GM23248 (cell line): ENCODE results near the gene CAMK1D. TPM values are rescaled to one million over a fixed set of nuclear protein-coding genes. Genes with fewer than 3 reads are reported as not detected.

ENCODE experiments used
- DNase-seq: peaks from one replicate; pipeline ENCODE4 v3.0.0-alpha.2; 2015
- H2AFZ ChIP-seq: fragments of 200-600 bp; sonication (generic); 2 replicates; pipeline ENCODE4 v1.6.1; 2016; ENCODE audit warnings: antibody characterized with exemption
- H3F3A ChIP-seq: fragments of 200-600 bp; sonication (generic); 2 replicates; pipeline ENCODE4 v1.6.1; 2016; ENCODE audit warnings: mild to moderate bottlenecking, antibody characterized with exemption, mixed run types; ENCODE audit not compliant: insufficient read depth
- H3K27ac ChIP-seq: fragments of 200-600 bp; sonication (generic); 2 replicates; pipeline ENCODE4 v1.5.1; 2016; ENCODE audit warnings: mild to moderate bottlenecking
- H3K27me3 ChIP-seq: fragments of 200-600 bp; sonication (generic); replicated peaks from 2 replicates; pipeline ENCODE4 v1.6.1; 2016; ENCODE audit warnings: mild to moderate bottlenecking; ENCODE audit not compliant: insufficient read depth
- H3K36me3 ChIP-seq: fragments of 200-600 bp; sonication (generic); 2 replicates; pipeline ENCODE4 v1.6.1; 2016; ENCODE audit warnings: low read depth, mild to moderate bottlenecking
- H3K4me1 ChIP-seq: fragments of 200-600 bp; sonication (generic); 2 replicates; pipeline ENCODE4 v1.6.1; 2016; ENCODE audit warnings: mild to moderate bottlenecking; ENCODE audit not compliant: insufficient read depth
- H3K4me2 ChIP-seq: fragments of 200-600 bp; sonication (generic); one replicate; pipeline ENCODE4 v1.6.1; 2016; ENCODE audit warnings: mild to moderate bottlenecking; ENCODE audit not compliant: unreplicated experiment
- H3K4me3 ChIP-seq: fragments of 200-600 bp; sonication (generic); 2 replicates; pipeline ENCODE4 v1.5.1; 2016; ENCODE audit warnings: mild to moderate bottlenecking
- H3K79me2 ChIP-seq: fragments of 200-600 bp; sonication (generic); 2 replicates; pipeline ENCODE4 v1.6.1; 2016; ENCODE audit warnings: mild to moderate bottlenecking; ENCODE audit not compliant: insufficient read depth
- H3K9ac ChIP-seq: fragments of 200-600 bp; sonication (generic); 2 replicates; pipeline ENCODE4 v1.6.1; 2016; ENCODE audit warnings: mild to moderate bottlenecking
- H3K9me2 ChIP-seq: fragments of 200-600 bp; sonication (generic); 2 replicates; pipeline ENCODE4 v1.6.1; 2016; ENCODE audit warnings: mixed run types, mild to moderate bottlenecking, moderate library complexity; ENCODE audit not compliant: insufficient read depth
- H3K9me3 ChIP-seq: fragments of 200-600 bp; sonication (generic); one replicate; pipeline ENCODE4 v1.6.1; 2017; ENCODE audit warnings: low read depth
- H4K20me1 ChIP-seq: fragments of 200-600 bp; sonication (generic); 2 replicates; pipeline ENCODE4 v1.6.0; 2016; ENCODE audit not compliant: insufficient read depth
- EZH2 ChIP-seq: fragments of 200-600 bp; sonication (generic); IDR thresholded peaks from 2 replicates; pipeline ENCODE4 v1.6.1; 2018; ENCODE audit warnings: antibody characterized with exemption, mild to moderate bottlenecking; ENCODE audit not compliant: insufficient read depth, poor library complexity, severe bottlenecking
- EZH2phosphoT487 ChIP-seq: fragments of 200-600 bp; sonication (generic); IDR thresholded peaks from 2 replicates; pipeline ENCODE4 v1.6.1; 2018; ENCODE audit warnings: antibody characterized with exemption, moderate library complexity, mild to moderate bottlenecking, low read depth; ENCODE audit not compliant: insufficient read depth
- WGBS, 2 experiments: methylation state at CpG; one replicate each; pipeline ENCODE4 v1.1.6; 2015 to 2017; ENCODE audit warnings: low lambda C conversion rate in 2 of 2, low coverage in 1 of 2; ENCODE audit errors: missing lambda C conversion rate in 2 of 2; 5-methylcytosine and 5-hydroxymethylcytosine counted together
- in situ Hi-C: fragments of 300-500 bp; cut with MboI; formaldehyde crosslinking; loops from 2 replicates; pipeline ENCODE4 v1.15.0; 2020
- polyA plus RNA-seq: library from polyadenylated mRNA; unstranded; fragments of >200 nt; fragmentation: Nextera tagmentation; extraction: Ambion mirVana; gene quantifications from 2 replicates; pipeline ENCODE4 v1.2.1, GENCODE V29; 2016
- total RNA-seq: library from RNA; depleted of rRNA; stranded (reverse); fragments of >200 nt; shearing (Covaris generic); gene quantifications from 2 replicates; pipeline ENCODE4 v1.2.3, GENCODE V29; 2014

Gene CAMK1D
- total and polyA plus RNA-seq, 2 experiments from 2014 or later = 0.22 to 0.55 TPM

DNA sequence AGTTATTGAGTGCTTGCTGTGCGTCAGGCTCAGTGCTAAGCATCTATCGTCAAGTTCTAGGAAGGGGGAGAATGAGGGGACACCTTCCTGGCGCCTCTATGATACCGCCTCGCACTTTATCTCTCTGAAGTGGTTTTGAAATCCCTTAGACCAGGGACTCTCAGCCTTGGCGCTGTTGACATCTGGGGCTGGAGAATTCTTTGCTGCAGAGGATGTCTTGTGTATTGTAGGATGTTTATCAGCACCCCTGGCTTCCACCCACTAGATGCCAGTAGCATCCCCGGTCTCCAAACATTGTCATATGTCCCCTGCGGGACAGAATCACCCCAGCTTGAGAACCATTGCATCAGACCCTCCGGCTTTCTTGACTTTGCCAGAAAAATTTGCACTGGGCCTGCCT is 366.7 kb downstream of the CAMK1D start:
- peaks cover 22% of the 10 kb centered on the region for H3F3A ChIP-seq
- 85% methylated on average over 9 of the region's 9 CpGs for WGBS, 2 experiments
- TF ChIP-seq EZH2 = no peak
- TF ChIP-seq EZH2phosphoT487 = no peak
- H2AFZ ChIP-seq = no peak overlapping the region
- peaks cover 29% of the 10 kb centered on the region for H3K4me1 ChIP-seq
- no peaks in the 10 kb centered on the region for H4K20me1 ChIP-seq
- H3K27me3 ChIP-seq = no peaks in the 10 kb centered on the region
- H3K36me3 ChIP-seq = no peaks in the 10 kb centered on the region
- in situ Hi-C loops = loop anchor here (10.0 kb wide), 1 partner anchor 451 kb away; no protein-coding TSS in a partner anchor
- H3K9ac ChIP-seq = no peak overlapping the region
- DNase-seq = no peak
- H3K9me3 ChIP-seq = no peaks in the 10 kb centered on the region
- no peak overlapping the region for H3K4me3 ChIP-seq
- no peak overlapping the region for H3K27ac ChIP-seq
- no peak overlapping the region for H3K4me2 ChIP-seq
- H3K79me2 ChIP-seq = no peaks in the 10 kb centered on the region
- H3K9me2 ChIP-seq = no peaks in the 10 kb centered on the region

DNA sequence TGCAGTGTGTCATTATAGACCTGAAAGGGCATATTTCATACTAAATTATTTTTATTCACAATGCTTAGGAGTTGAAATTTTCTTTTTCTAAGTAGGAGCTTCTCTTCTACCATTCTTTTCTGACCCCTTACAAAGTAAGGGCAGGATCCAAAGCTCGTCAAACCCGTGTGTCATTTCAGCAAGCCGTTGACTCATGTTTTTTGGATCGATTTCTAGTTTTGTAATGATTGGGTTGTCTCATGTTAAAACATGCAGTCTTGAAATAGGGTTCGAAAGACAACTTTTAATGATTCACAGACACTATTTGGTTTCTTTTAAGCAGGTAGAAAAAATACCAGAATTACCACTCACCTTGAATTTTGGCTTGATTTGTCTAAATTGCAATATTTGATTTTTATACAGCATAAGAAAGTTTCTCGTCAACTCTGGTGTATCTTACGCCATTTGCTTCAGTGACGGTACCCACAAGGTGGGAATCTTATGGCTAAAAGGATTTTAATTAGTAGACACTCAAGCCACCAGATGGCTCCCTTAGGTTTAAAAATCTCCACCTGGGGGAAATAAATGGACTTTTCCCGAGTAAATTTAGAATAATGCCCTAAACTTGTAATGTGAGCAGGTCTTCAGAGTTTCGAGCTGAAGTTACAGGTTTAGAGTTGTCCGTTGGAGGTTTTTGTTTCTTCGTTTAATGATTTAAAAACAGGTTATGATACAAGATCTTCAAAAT is 368.8 kb downstream of the CAMK1D start:
- Histone ChIP-seq H4K20me1 (no peaks in the 10 kb centered on the region), H3K27ac (no peak overlapping the region), H3K4me1 (peaks cover 29% of the 10 kb centered on the region), H3K9ac (no peak overlapping the region), H2AFZ (no peak overlapping the region), H3K27me3 (peaks cover 4% of the 10 kb centered on the region; the same call in 1 of the 2 replicates), H3K9me2 (no peaks in the 10 kb centered on the region), H3K4me2 (no peak overlapping the region), H3F3A (peaks cover 22% of the 10 kb centered on the region), H3K79me2 (no peaks in the 10 kb centered on the region), H3K36me3 (no peaks in the 10 kb centered on the region), H3K9me3 (no peaks in the 10 kb centered on the region), H3K4me3 (no peak overlapping the region)
- in situ Hi-C loops = loop anchor here (10.0 kb wide), 1 partner anchor 453 kb away; no protein-coding TSS in a partner anchor
- WGBS, 2 experiments = 59 to 60% methylated on average over 12 of the region's 12 CpGs
- no peak for TF ChIP-seq EZH2phosphoT487
- TF ChIP-seq EZH2 = no peak
- peak; percentile 62 for DNase-seq

DNA sequence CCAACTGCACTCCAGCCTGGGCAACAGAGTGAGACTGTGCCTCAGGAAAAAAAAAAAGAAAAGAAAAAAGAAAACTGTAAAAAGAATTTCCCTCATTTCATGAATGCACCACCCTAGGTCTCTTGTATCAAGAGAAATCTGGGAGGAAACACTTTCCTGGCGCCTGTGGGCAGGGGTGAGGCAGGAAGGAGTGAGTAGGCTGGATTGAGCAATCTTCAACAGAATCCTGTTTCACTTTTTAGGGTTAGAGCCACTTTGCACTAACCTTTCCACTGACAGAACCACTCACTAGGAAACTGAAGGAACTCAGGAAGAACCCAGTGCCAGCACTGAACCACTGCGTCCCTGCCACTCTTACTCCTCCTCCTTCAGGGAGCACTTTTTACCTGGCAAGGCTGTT is 370.0 kb downstream of the CAMK1D start:
- H3K4me1 ChIP-seq = peaks cover 29% of the 10 kb centered on the region
- peak overlapping the region; percentile 5 for H3K4me2 ChIP-seq
- peak; percentile 56 for DNase-seq
- H3F3A ChIP-seq = peaks cover 22% of the 10 kb centered on the region
- H3K9me2 ChIP-seq = no peaks in the 10 kb centered on the region
- no peak overlapping the region for H3K4me3 ChIP-seq
- H3K27me3 ChIP-seq = peaks cover 5% of the 10 kb centered on the region; the same call in 1 of the 2 replicates
- in situ Hi-C loops = loop anchor here (10.0 kb wide), 1 partner anchor 455 kb away; no protein-coding TSS in a partner anchor
- H3K27ac ChIP-seq = no peak overlapping the region
- no peaks in the 10 kb centered on the region for H3K9me3 ChIP-seq
- no peak overlapping the region for H2AFZ ChIP-seq
- H3K36me3 ChIP-seq = no peaks in the 10 kb centered on the region
- no peak for TF ChIP-seq EZH2phosphoT487
- no peak for TF ChIP-seq EZH2
- H3K79me2 ChIP-seq = no peaks in the 10 kb centered on the region
- WGBS, 2 experiments = 49 to 59% methylated on average over 2 of the region's 2 CpGs
- H4K20me1 ChIP-seq = no peaks in the 10 kb centered on the region
- no peak overlapping the region for H3K9ac ChIP-seq

GRCh38 chr10:12720217-12720981 is 371.1 kb downstream of the CAMK1D start:
- H3F3A ChIP-seq = peaks cover 22% of the 10 kb centered on the region
- DNase-seq = peak; percentile 87
- H4K20me1 ChIP-seq = no peaks in the 10 kb centered on the region
- no peaks in the 10 kb centered on the region for H3K9me2 ChIP-seq
- H3K4me1 ChIP-seq = peaks cover 29% of the 10 kb centered on the region
- no peak overlapping the region for H2AFZ ChIP-seq
- no peak overlapping the region for H3K4me3 ChIP-seq
- H3K27ac ChIP-seq = 0 out of 2 replicates have a peak overlapping the region, but pooled peaks have one; percentile 11
- H3K27me3 ChIP-seq = peaks cover 15% of the 10 kb centered on the region; the same call in 1 of the 2 replicates
- H3K9ac ChIP-seq = no peak overlapping the region
- whole genome bisulfite sequencing, 2 experiments = 71 to 74% methylated on average over 9 of the region's 9 CpGs
- H3K4me2 ChIP-seq = peak overlapping the region; percentile 5
- H3K79me2 ChIP-seq = no peaks in the 10 kb centered on the region
- in situ Hi-C loops = no loop called here
- TF ChIP-seq EZH2 (no peak), EZH2phosphoT487 (peak; percentile 77; the same call in 1 of the 2 replicates)
- no peaks in the 10 kb centered on the region for H3K9me3 ChIP-seq
- H3K36me3 ChIP-seq = no peaks in the 10 kb centered on the region
